ENCODE measurements around the gene LENG9.

LENG9 gene

DNA sequence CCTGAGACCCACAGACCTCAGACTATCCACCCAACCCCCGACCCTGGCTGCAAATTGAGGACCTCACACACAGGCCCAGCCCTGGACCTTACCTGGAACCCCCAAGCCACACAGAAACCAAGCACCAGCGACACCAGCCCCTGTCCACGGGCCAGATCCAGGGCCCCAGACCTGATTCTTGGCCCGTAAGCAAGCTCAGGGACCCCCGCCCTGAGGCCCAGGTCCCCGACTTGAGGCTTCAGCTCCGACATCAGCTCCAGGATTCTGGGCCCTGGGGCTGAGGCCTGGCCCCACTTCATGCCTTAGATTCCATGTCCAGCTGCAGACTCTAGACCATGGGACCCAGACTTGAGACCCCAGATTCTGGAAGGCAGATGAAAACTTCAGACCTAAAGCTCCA, 42.1 kb downstream of the LENG9 start:
- DNase-seq (ENCODE audit: extremely low spot score), result no peak
- TF ChIP-seq, protein P1, sequence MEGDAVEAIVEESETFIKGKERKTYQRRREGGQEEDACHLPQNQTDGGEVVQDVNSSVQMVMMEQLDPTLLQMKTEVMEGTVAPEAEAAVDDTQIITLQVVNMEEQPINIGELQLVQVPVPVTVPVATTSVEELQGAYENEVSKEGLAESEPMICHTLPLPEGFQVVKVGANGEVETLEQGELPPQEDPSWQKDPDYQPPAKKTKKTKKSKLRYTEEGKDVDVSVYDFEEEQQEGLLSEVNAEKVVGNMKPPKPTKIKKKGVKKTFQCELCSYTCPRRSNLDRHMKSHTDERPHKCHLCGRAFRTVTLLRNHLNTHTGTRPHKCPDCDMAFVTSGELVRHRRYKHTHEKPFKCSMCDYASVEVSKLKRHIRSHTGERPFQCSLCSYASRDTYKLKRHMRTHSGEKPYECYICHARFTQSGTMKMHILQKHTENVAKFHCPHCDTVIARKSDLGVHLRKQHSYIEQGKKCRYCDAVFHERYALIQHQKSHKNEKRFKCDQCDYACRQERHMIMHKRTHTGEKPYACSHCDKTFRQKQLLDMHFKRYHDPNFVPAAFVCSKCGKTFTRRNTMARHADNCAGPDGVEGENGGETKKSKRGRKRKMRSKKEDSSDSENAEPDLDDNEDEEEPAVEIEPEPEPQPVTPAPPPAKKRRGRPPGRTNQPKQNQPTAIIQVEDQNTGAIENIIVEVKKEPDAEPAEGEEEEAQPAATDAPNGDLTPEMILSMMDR (IDR thresholded peaks at IDR 0.05; ENCODE audit: control extremely low read depth, extremely low read depth, low read depth, missing control alignments), result no peak
- ChIA-PET CTCF (no interaction called here), POLR2A (no interaction called here)

- DNase-seq (ENCODE audit: extremely low spot score), result no peak
- TF ChIP-seq, protein P1 (IDR thresholded peaks at IDR 0.05; ENCODE audit: control extremely low read depth, extremely low read depth, low read depth, missing control alignments), result no peak
- POLR2A ChIA-PET, result no interaction called here
- CTCF ChIA-PET, result no interaction called here
These were observed 42.4 kb downstream of the LENG9 start for GRCh38 chr19:54421169-54421516.

DNA sequence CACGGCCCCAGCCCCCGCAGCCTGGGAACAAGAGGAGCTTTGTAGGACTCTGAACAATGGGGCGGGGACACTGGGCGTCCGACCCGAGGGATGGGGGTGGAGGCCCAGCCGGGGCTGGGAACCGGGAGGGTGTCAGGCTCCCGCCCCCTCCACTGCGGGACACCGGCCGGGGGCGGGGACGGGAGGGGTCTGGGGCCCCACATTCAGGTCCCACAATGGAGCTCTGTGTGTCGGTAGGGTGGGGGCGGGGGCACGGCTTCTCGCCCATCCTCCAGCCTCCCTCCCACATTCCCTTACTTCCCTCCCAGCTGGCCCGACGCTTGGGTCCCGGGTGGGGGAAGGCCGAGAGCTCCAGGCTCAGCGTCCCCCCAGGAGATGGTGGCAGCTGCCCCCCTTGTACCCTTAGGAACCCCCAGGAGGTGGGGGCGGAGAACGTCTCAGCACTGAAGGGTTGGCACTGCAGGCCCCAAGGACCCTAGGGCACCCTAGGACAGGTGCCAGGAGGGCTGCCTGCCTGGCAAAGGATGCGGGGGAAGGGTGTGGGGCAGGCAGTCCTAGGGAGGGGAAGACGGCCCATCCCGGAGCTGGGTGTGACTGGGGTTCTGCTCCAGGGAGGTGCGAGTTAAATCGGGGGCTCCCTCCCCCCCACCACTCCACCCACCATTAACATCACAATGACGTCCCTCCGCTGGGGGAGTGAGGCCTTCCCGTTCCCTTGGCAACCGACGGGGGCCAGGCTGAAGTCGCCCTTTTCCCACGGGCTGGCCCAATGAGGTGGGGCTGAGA, 43.0 kb downstream of the LENG9 start:
- POLR2A ChIA-PET, result interaction anchor here (0.6 kb wide), 1 partner anchor 57 kb away, joined by 4 read pairs; no protein-coding TSS in a partner anchor
- no peak for DNase-seq (ENCODE audit: extremely low spot score)
- TF ChIP-seq, protein P1 (IDR thresholded peaks at IDR 0.05; ENCODE audit: control extremely low read depth, extremely low read depth, low read depth, missing control alignments), result no peak
- CTCF ChIA-PET, result interaction anchor here (1.3 kb wide), 1 partner anchor 29 kb away, joined by 4 read pairs; no protein-coding TSS in a partner anchor

GRCh38 chr19:54420068-54420382, 43.6 kb downstream of the LENG9 start:
- DNase-seq (ENCODE audit: extremely low spot score), result no peak
- TF ChIP-seq, protein P1 (IDR thresholded peaks at IDR 0.05; ENCODE audit: control extremely low read depth, extremely low read depth, low read depth, missing control alignments), result no peak
- POLR2A ChIA-PET, result interaction anchor here (0.6 kb wide), 1 partner anchor 57 kb away, joined by 4 read pairs; no protein-coding TSS in a partner anchor
- CTCF ChIA-PET, result interaction anchor here (1.0 to 1.3 kb wide), 2 partner anchors 8 to 29 kb away, joined by 4 read pairs; no protein-coding TSS in a partner anchor

DNA sequence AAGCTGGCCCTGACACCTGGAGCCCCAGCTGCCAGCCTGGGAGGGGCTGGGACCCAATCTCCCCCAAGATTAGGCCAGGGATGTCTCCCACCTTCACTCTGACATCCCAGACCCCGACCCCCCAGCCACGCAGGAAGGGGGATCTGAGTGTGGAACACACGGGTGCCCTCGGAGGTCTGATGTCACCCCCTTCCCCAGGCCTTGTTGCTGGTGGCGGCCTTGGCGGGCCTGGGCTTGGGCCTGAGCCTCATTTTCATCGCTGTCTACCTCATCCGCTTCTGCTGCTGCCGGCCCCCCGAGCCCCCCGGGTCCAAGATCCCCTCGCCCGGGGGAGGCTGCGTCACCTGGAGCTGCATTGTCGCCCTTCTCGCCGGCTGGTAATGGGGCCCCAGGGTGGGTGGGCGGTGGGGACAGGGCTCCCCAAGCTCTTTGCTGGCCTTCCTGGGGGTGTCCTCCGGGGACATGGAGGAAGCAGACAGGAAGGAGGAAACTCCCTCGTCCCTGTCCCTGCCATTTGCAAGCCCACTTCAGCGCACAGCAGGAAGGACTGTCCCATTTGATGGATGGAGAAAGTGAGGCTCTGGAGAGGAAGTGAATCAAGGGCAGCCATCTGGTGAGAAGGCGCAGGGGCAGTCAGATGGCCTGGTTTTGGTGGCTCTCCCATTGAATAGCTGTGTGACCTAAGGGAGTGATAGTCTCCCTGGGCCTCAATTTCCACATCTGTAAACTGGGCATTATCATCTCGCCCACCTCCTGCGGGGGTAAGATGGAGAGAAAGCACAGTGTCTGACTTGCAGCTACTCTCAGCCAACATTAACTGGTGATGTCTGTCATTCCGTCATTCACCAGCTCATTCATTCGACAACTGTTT, 44.4 kb downstream of the LENG9 start:
- DNase-seq (ENCODE audit: extremely low spot score), result no peak
- ChIA-PET CTCF (interaction anchor here (0.8 to 1.3 kb wide), 3 partner anchors 9 to 154 kb away, joined by 3 to 4 read pairs (median 4); no protein-coding TSS in a partner anchor), POLR2A (no interaction called here)
- TF ChIP-seq, protein P1 (IDR thresholded peaks at IDR 0.05; ENCODE audit: control extremely low read depth, extremely low read depth, low read depth, missing control alignments), result no peak

- POLR2A ChIA-PET, result no interaction called here
- peak; percentile 71 for DNase-seq (ENCODE audit: extremely low spot score)
- TF ChIP-seq, protein P1 (IDR thresholded peaks at IDR 0.05; ENCODE audit: control extremely low read depth, extremely low read depth, low read depth, missing control alignments), result no peak
- CTCF ChIA-PET, result no interaction called here
These were observed 45.3 kb downstream of the LENG9 start for GRCh38 chr19:54418030-54418929.

Data from GM10248 (cell line).